Keratinocyte (primary cell): ENCODE data around the gene ZFP36. TPM values are rescaled to one million over a fixed set of nuclear protein-coding genes. Genes with fewer than 3 reads are reported as not detected.

Experiments used
- DNase-seq: peaks from one replicate; pipeline ENCODE4 v3.0.0-alpha.2; 2011; ENCODE audit warnings: low read depth, missing footprints, low spot score
- FAIRE-seq: peaks from 2 replicates; lab custom pipeline; 2011; peaks lifted over from hg19 to GRCh38; lab: Jason Lieb, UNC
- H2AFZ ChIP-seq: 2 replicates; pipeline ENCODE4 v1.6.0; 2012; ENCODE audit warnings: low read length, control low read depth, inconsistent platforms; ENCODE audit not compliant: control insufficient read depth
- H3K27ac ChIP-seq: 2 replicates; pipeline ENCODE4 v1.5.1; 2011; ENCODE audit warnings: low read length; ENCODE audit not compliant: control insufficient read depth, insufficient read depth
- H3K27me3 ChIP-seq: 3 replicates; pipeline ENCODE4 v1.6.0; 2011; ENCODE audit warnings: low read length; ENCODE audit not compliant: control insufficient read depth, insufficient read depth; ENCODE audit errors: extremely low read depth
- H3K36me3 ChIP-seq, 2 experiments: 2 replicates in 1 of 2; 3 replicates in 1 of 2; pipeline ENCODE4 v1.5.1; 2011; ENCODE audit warnings: low read length in 2 of 2, mild to moderate bottlenecking in 1 of 2; ENCODE audit not compliant: control insufficient read depth in 2 of 2, insufficient read depth in 2 of 2; ENCODE audit errors: extremely low read depth in 1 of 2
- H3K4me1 ChIP-seq: 3 replicates; pipeline ENCODE4 v1.5.1; 2011; ENCODE audit warnings: low read length; ENCODE audit not compliant: control insufficient read depth, insufficient read depth; ENCODE audit errors: extremely low read depth
- H3K4me2 ChIP-seq: 3 replicates; pipeline ENCODE4 v1.6.0; 2011; ENCODE audit warnings: low read depth, low read length; ENCODE audit not compliant: control insufficient read depth, insufficient read depth; ENCODE audit errors: extremely low read depth
- H3K4me3 ChIP-seq, 3 experiments: fragments of 200-600 bp in 1 of 3; sonication (generic) in 1 of 3; 2 replicates in 2 of 3; 3 replicates in 1 of 3; pipeline ENCODE4 v1.5.1; 2011 to 2016; ENCODE audit warnings: low read length in 3 of 3, mild to moderate bottlenecking in 3 of 3, control low read depth in 2 of 3, inconsistent platforms in 1 of 3, low read depth in 1 of 3, mixed read lengths in 1 of 3, mixed run types in 1 of 3, moderate library complexity in 1 of 3; ENCODE audit not compliant: control insufficient read depth in 2 of 3, insufficient read depth in 2 of 3; ENCODE audit errors: extremely low read depth in 1 of 3
- H3K79me2 ChIP-seq: 2 replicates; pipeline ENCODE4 v1.6.0; 2012; ENCODE audit warnings: low read length; ENCODE audit not compliant: control insufficient read depth, insufficient read depth
- H3K9ac ChIP-seq: 3 replicates; pipeline ENCODE4 v1.6.0; 2011; ENCODE audit warnings: low read length; ENCODE audit not compliant: control insufficient read depth, insufficient read depth; ENCODE audit errors: extremely low read depth
- H3K9me1 ChIP-seq: 3 replicates; pipeline ENCODE4 v1.6.0; 2011; ENCODE audit warnings: low read length; ENCODE audit not compliant: control insufficient read depth, insufficient read depth; ENCODE audit errors: extremely low read depth
- H3K9me3 ChIP-seq: 2 replicates; pipeline ENCODE4 v1.5.1; 2012; ENCODE audit warnings: low read depth, low read length; ENCODE audit not compliant: control insufficient read depth
- H4K20me1 ChIP-seq: 3 replicates; pipeline ENCODE4 v1.6.0; 2011; ENCODE audit warnings: low read length; ENCODE audit not compliant: control insufficient read depth, insufficient read depth; ENCODE audit errors: extremely low read depth
- EZH2 ChIP-seq: IDR thresholded peaks from one replicate; pipeline ENCODE4 v1.6.1; 2012; ENCODE audit warnings: inconsistent platforms, mild to moderate bottlenecking, low read length, moderate library complexity
- dilution Hi-C: fragments of 300-500 bp; cut with MboI; formaldehyde crosslinking; loops from one replicate; pipeline ENCODE4 v1.7.0; 2020; ENCODE audit warnings: low sequenced_read_pairs; ENCODE audit not compliant: extremely low pct_ligation_motif_present
- polyA plus RNA-seq, 5 experiments: library from polyadenylated mRNA; depleted of rRNA in 3 of 5; stranded (reverse) in 3 of 5; stranded (forward) in 1 of 5; unstranded in 1 of 5; fragments of >200 nt; gene quantifications; 1 replicate in 1 of 5; 2 replicates in 3 of 5; 3 replicates in 1 of 5; pipeline versions ENCODE4 v1.2.1 to v1.2.3, GENCODE V29; 2011 to 2012; ENCODE audit warnings: missing spikeins in 2 of 5, low read depth in 1 of 5, low replicate concordance in 1 of 5
- TF ChIP-seq, protein P1 (sequence below), 3 experiments: IDR thresholded peaks in 1 of 3; conservative IDR thresholded peaks in 1 of 3; optimal IDR thresholded peaks in 1 of 3; 2 replicates in 2 of 3; 3 replicates in 1 of 3; pipeline versions ENCODE3 to v1.5.1; 2011; ENCODE audit warnings: low read length in 3 of 3, mild to moderate bottlenecking in 3 of 3, moderate library complexity in 2 of 3, control low read depth in 1 of 3, inconsistent platforms in 1 of 3; ENCODE audit not compliant: insufficient read depth in 2 of 3; ENCODE audit errors: extremely low read depth in 1 of 3

Gene ZFP36
- polyA plus RNA-seq, 1 donor (not counting 4 experiments of a cell fraction or from before 2014, with no cell fraction given) = 12.8 TPM

DNA sequence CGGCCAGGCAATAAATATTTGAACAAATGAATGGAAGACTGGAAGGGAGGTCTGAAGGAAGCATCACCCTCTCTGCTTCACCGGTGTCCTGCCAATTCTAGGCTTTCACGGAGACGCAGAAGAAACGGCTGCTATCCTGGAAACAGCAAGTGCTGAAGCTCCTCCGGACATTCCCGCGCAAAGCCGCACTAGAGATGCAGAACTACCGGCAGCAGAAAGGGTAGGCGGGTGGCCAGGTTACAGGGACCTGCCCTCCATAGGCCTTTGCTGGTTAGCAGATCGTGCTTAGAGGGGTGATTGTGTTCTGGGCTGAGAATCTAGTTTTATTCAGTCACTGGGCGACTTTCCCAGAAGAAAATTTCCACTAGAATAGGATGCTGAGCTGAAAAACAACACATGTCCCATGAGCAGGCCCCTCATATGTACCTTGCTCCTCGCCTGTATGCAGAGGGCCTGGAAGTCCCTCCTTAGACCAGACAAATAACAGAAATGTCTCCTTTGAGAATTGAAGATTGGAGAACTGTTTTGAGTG, 26.7 kb upstream of the ZFP36 start:
- no peak for TF ChIP-seq EZH2
- TF ChIP-seq, protein P1, sequence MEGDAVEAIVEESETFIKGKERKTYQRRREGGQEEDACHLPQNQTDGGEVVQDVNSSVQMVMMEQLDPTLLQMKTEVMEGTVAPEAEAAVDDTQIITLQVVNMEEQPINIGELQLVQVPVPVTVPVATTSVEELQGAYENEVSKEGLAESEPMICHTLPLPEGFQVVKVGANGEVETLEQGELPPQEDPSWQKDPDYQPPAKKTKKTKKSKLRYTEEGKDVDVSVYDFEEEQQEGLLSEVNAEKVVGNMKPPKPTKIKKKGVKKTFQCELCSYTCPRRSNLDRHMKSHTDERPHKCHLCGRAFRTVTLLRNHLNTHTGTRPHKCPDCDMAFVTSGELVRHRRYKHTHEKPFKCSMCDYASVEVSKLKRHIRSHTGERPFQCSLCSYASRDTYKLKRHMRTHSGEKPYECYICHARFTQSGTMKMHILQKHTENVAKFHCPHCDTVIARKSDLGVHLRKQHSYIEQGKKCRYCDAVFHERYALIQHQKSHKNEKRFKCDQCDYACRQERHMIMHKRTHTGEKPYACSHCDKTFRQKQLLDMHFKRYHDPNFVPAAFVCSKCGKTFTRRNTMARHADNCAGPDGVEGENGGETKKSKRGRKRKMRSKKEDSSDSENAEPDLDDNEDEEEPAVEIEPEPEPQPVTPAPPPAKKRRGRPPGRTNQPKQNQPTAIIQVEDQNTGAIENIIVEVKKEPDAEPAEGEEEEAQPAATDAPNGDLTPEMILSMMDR (optimal IDR thresholded peaks at IDR 0.05 in 1 of 3, IDR thresholded peaks at IDR 0.05 in 1 of 3, conservative IDR thresholded peaks at IDR 0.05 in 1 of 3; ENCODE audit: extremely low read depth in 1 of 3, insufficient read depth in 2 of 3, low read length in 3 of 3) = no peak
- Histone ChIP-seq H3K4me3 (no peak overlapping the region), H3K27me3 (no peaks in the 10 kb centered on the region), H3K27ac (no peak overlapping the region), H3K9me1 (no peaks in the 10 kb centered on the region), H3K79me2 (no peaks in the 10 kb centered on the region), H3K36me3 (peaks cover 49 to 53% of the 10 kb centered on the region in 2 experiments), H3K9me3 (no peaks in the 10 kb centered on the region), H3K4me1 (peaks cover 7% of the 10 kb centered on the region), H3K4me2 (no peak overlapping the region), H4K20me1 (peaks cover 3% of the 10 kb centered on the region), H3K9ac (no peak overlapping the region), H2AFZ (no peak overlapping the region)
- DNase-seq (no peak), FAIRE-seq (no peak)
- dilution Hi-C loops = no loop called here

DNA sequence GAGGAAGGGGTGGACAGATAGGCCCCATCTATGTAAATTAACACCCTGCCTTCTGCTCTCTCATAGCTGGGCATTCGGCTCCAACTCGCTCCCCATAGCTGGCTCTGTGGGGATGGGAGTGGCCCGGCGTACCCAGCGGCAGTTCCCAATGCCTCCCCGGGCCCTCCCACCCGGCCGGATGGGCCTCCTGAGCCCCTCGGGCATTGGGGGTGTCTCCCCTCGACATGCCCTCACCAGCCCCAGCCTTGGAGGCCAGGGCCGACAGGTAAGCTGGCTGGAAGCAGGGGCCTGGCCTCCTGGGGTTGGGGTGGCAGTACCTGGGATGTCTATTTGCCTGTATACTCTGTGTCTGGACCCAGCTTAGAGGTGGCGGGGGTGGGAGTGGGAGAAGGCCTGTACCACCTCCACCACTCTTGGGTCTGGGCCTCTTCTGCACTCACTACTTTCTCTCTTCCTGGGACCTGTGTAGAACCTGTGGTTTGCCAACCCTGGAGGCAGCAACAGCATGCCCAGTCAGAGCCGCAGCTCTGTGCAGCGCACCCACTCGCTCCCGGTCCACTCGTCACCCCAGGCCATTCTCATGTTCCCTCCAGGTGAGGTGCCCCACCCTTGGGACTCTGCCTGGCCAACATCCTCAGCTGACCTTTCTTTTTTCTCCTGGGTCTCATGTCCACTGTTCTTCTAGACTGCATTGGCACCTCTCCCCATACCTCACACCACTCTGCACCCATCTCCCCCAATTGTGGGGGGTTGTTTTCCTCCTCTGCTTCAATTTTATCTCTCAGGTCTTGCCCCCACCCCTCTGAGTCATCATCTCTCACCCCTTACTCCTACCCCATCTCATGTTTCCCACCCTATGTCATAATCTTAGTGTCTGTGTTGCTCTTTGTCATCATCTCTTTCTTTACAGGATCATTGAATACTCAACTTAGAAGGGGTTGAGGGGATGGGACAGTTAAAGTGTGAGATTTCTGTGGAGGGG, 25.8 kb upstream of the ZFP36 start:
- H2AFZ ChIP-seq = no peak overlapping the region
- no peak overlapping the region for H3K4me2 ChIP-seq
- peaks cover 7% of the 10 kb centered on the region for H3K4me1 ChIP-seq
- FAIRE-seq = no peak
- H4K20me1 ChIP-seq = peaks cover 3% of the 10 kb centered on the region
- dilution Hi-C loops = no loop called here
- DNase-seq = no peak
- peaks cover 45 to 53% of the 10 kb centered on the region in 2 experiments for H3K36me3 ChIP-seq
- H3K79me2 ChIP-seq = no peaks in the 10 kb centered on the region
- H3K27ac ChIP-seq = no peak overlapping the region
- H3K9ac ChIP-seq = no peak overlapping the region
- no peak overlapping the region for H3K4me3 ChIP-seq
- TF ChIP-seq, protein P1 (optimal IDR thresholded peaks at IDR 0.05 in 1 of 3, IDR thresholded peaks at IDR 0.05 in 1 of 3, conservative IDR thresholded peaks at IDR 0.05 in 1 of 3; ENCODE audit: extremely low read depth in 1 of 3, insufficient read depth in 2 of 3, low read length in 3 of 3) = no peak
- no peak for TF ChIP-seq EZH2
- H3K9me3 ChIP-seq = no peaks in the 10 kb centered on the region
- no peaks in the 10 kb centered on the region for H3K27me3 ChIP-seq
- H3K9me1 ChIP-seq = no peaks in the 10 kb centered on the region
